ENCODE measurements around the gene LIPC.

GRCh38 chr15:58489289-58490085 lies 57.7 kb downstream of the LIPC start:
- TF ChIP-seq POLR2A (IDR thresholded peaks at IDR 0.05) (no peak), CTCF (IDR thresholded peaks at IDR 0.05) (no peak), POLR2AphosphoS5 (IDR thresholded peaks at IDR 0.05) (no peak), EP300 (IDR thresholded peaks at IDR 0.05) (no peak)

All from stomach (tissue), 4 donors.